Activated CD4-positive, alpha-beta T cell treated with anti-CD3 and anti-CD28 coated beads for 36 hours (primary cell): ENCODE results near the gene PTPRJ. TPM values are rescaled to one million over a fixed set of nuclear protein-coding genes. Genes with fewer than 3 reads are reported as not detected.
"Not testable (repeated sequence)": the region's sequence is repeated elsewhere in the genome, so short reads cannot be mapped to it uniquely, and the experiment has no call there.

Source experiments
- ATAC-seq: fragments of 200-7000 bp; cut with Tn5 transposase; one replicate; pipeline ENCODE4 v1.10.0; 2021; ENCODE audit warnings: mild to moderate bottlenecking, moderate library complexity
- CTCF ChIA-PET: fragments of 350-600 bp; sonication (Branson Sonifier 250); formaldehyde crosslinking; loops from one replicate; lab custom pipeline; 2021; ENCODE audit warnings: antibody characterized with exemption; lab: Charles Lee
- POLR2A ChIA-PET: fragments of 350-600 bp; sonication (Branson Sonifier 250); formaldehyde crosslinking; loops from one replicate; lab custom pipeline; 2021; ENCODE audit warnings: antibody characterized with exemption, inconsistent platforms; lab: Charles Lee
- DNase-seq: peaks from one replicate; pipeline ENCODE4 v3.0.0-alpha.2; 2020
- H3K27ac Mint-ChIP-seq: one replicate; pipeline ENCODE4 v1.8.0; 2021; ENCODE audit warnings: mixed read lengths
- H3K27me3 Mint-ChIP-seq: one replicate; pipeline ENCODE4 v1.8.0; 2021; ENCODE audit warnings: mixed read lengths
- H3K36me3 Mint-ChIP-seq: one replicate; pipeline ENCODE4 v1.8.0; 2021; ENCODE audit warnings: low read depth, mixed read lengths
- H3K4me1 Mint-ChIP-seq: one replicate; pipeline ENCODE4 v1.8.0; 2021; ENCODE audit warnings: mixed read lengths
- H3K4me3 Mint-ChIP-seq: one replicate; pipeline ENCODE4 v1.8.0; 2021; ENCODE audit warnings: mild to moderate bottlenecking, moderate library complexity, mixed read lengths
- H3K9me3 Mint-ChIP-seq: one replicate; pipeline ENCODE4 v1.8.0; 2021; ENCODE audit warnings: low read depth, mixed read lengths
- intact Hi-C, 2 experiments: fragments of 100-400 bp; cut with DNase I in 1 of 2; cut with micrococcal nuclease in 1 of 2; formaldehyde crosslinking; loops; one replicate each; pipeline versions ENCODE4 v1.14.2 to v1.15.1; 2022 to 2024; cut with DNase I, micrococcal nuclease
- total RNA-seq, 2 experiments: library from RNA; stranded (reverse); gene quantifications; one replicate each; pipeline ENCODE4 v1.2.3, GENCODE V29; 2021

PTPRJ gene
- total RNA-seq, 2 experiments from 2014 or later: 20.8 to 21.3 TPM

GRCh38 chr11:48018528-48019216 is 38.3 kb downstream of the PTPRJ start:
- DNase-seq (peak; percentile 40), ATAC-seq (no peak)
- intact Hi-C loops: no loop called here
- Mint-ChIP-seq H3K4me3 (no peak overlapping the region), H3K36me3 (peaks cover 11% of the 10 kb centered on the region), H3K27ac (peak overlapping the region; percentile 76), H3K27me3 (no peaks in the 10 kb centered on the region), H3K4me1 (peaks cover 84% of the 10 kb centered on the region), H3K9me3 (no peaks in the 10 kb centered on the region)
- CTCF ChIA-PET: interaction anchor here (0.6 to 2.9 kb wide), 9 partner anchors 9 to 100 kb away, joined by 3 to 13 read pairs (median 4); no protein-coding TSS in a partner anchor
- POLR2A ChIA-PET: interaction anchor here (0.6 to 1.0 kb wide), 3 partner anchors 10 to 37 kb away, joined by 3 to 4 read pairs (median 4); no protein-coding TSS in a partner anchor

- ATAC-seq: peak; percentile 66
- Mint-ChIP-seq H3K4me3 (peak overlapping the region; percentile 13), H3K36me3 (peaks cover 13% of the 10 kb centered on the region), H3K9me3 (no peaks in the 10 kb centered on the region), H3K4me1 (peaks cover 79% of the 10 kb centered on the region), H3K27ac (peak overlapping the region; percentile 76), H3K27me3 (no peaks in the 10 kb centered on the region)
- ChIA-PET CTCF (interaction anchor here (0.9 to 2.9 kb wide), 4 partner anchors 13 to 84 kb away, joined by 3 to 13 read pairs (median 7); no protein-coding TSS in a partner anchor), POLR2A (interaction anchor here (0.6 kb wide), 1 partner anchor 33 kb away, joined by 4 read pairs; no protein-coding TSS in a partner anchor)
- intact Hi-C loops: no loop called here
- peak; percentile 52 for DNase-seq
Measured at GRCh38 chr11:48019217-48019584, 38.8 kb downstream of the PTPRJ start.

GRCh38 chr11:48019595-48019994 is 39.2 kb downstream of the PTPRJ start:
- intact Hi-C loops: no loop called here
- DNase-seq (no peak), ATAC-seq (no peak)
- peak overlapping the region; percentile 13 for H3K4me3 Mint-ChIP-seq
- H3K36me3 Mint-ChIP-seq: peaks cover 13% of the 10 kb centered on the region
- peaks cover 78% of the 10 kb centered on the region for H3K4me1 Mint-ChIP-seq
- ChIA-PET POLR2A (interaction anchor here (0.5 to 0.6 kb wide), 2 partner anchors 34 to 37 kb away, joined by 4 to 7 read pairs; no protein-coding TSS in a partner anchor), CTCF (interaction anchor here (1.0 to 2.9 kb wide), 5 partner anchors 10 to 154 kb away, joined by 3 to 13 read pairs (median 6); no protein-coding TSS in a partner anchor)
- H3K27ac Mint-ChIP-seq: peak overlapping the region; percentile 76
- no peaks in the 10 kb centered on the region for H3K27me3 Mint-ChIP-seq
- H3K9me3 Mint-ChIP-seq: no peaks in the 10 kb centered on the region

- peak overlapping the region; percentile 13 for H3K4me3 Mint-ChIP-seq
- ChIA-PET POLR2A (interaction anchor here (0.5 to 0.8 kb wide), 2 partner anchors 36 to 38 kb away, joined by 3 to 7 read pairs; no protein-coding TSS in a partner anchor), CTCF (interaction anchor here (0.6 to 2.9 kb wide), 7 partner anchors 11 to 346 kb away, joined by 3 to 13 read pairs (median 4); no protein-coding TSS in a partner anchor)
- ATAC-seq: peak; percentile 59
- DNase-seq: peak; percentile 59
- peaks cover 13% of the 10 kb centered on the region for H3K36me3 Mint-ChIP-seq
- intact Hi-C loops: loop anchor here (1.0 to 2.0 kb wide), 4 partner anchors 11 to 89 kb away; no protein-coding TSS in a partner anchor
- no peaks in the 10 kb centered on the region for H3K9me3 Mint-ChIP-seq
- H3K27me3 Mint-ChIP-seq: no peaks in the 10 kb centered on the region
- H3K27ac Mint-ChIP-seq: peak overlapping the region; percentile 76
- H3K4me1 Mint-ChIP-seq: peaks cover 72% of the 10 kb centered on the region
Measured at GRCh38 chr11:48020092-48020755, 39.9 kb downstream of the PTPRJ start.

GRCh38 chr11:48021201-48021820 is 41.0 kb downstream of the PTPRJ start:
- H3K4me3 Mint-ChIP-seq, H3K9me3 Mint-ChIP-seq, ATAC-seq, POLR2A ChIA-PET, DNase-seq, H3K27ac Mint-ChIP-seq, H3K27me3 Mint-ChIP-seq: not testable (repeated sequence)
- Mint-ChIP-seq H3K4me1 (peaks cover 69% of the 10 kb centered on the region), H3K36me3 (peaks cover 15% of the 10 kb centered on the region)
- CTCF ChIA-PET: interaction anchor here (2.6 kb wide), 1 partner anchor 13 kb away, joined by 11 read pairs; no protein-coding TSS in a partner anchor
- intact Hi-C loops: loop anchor here in 1 of 2 experiments (2.0 kb wide), 1 partner anchor 15 kb away; no protein-coding TSS in a partner anchor

- H3K36me3 Mint-ChIP-seq: peaks cover 15% of the 10 kb centered on the region
- H3K27me3 Mint-ChIP-seq: no peaks in the 10 kb centered on the region
- intact Hi-C loops: loop anchor here in 1 of 2 experiments (2.0 kb wide), 1 partner anchor 20 kb away; no protein-coding TSS in a partner anchor
- H3K9me3 Mint-ChIP-seq: no peaks in the 10 kb centered on the region
- H3K27ac Mint-ChIP-seq: peak overlapping the region; percentile 16
- DNase-seq (no peak), ATAC-seq (no peak)
- peaks cover 57% of the 10 kb centered on the region for H3K4me1 Mint-ChIP-seq
- CTCF ChIA-PET: no interaction called here
- H3K4me3 Mint-ChIP-seq: no peak overlapping the region
- POLR2A ChIA-PET: no interaction called here
Measured at GRCh38 chr11:48022445-48022844, 42.1 kb downstream of the PTPRJ start.

GRCh38 chr11:48023608-48024007 is 43.2 kb downstream of the PTPRJ start:
- peaks cover 15% of the 10 kb centered on the region for H3K36me3 Mint-ChIP-seq
- H3K27me3 Mint-ChIP-seq, H3K27ac Mint-ChIP-seq, H3K4me3 Mint-ChIP-seq, DNase-seq, CTCF ChIA-PET, H3K9me3 Mint-ChIP-seq, ATAC-seq, POLR2A ChIA-PET: not testable (repeated sequence)
- intact Hi-C loops: loop anchor here in 1 of 2 experiments (2.0 kb wide), 2 partner anchors 19 to 25 kb away; no protein-coding TSS in a partner anchor
- H3K4me1 Mint-ChIP-seq: peaks cover 46% of the 10 kb centered on the region

- H3K27me3 Mint-ChIP-seq: no peaks in the 10 kb centered on the region
- peaks cover 46% of the 10 kb centered on the region for H3K4me1 Mint-ChIP-seq
- no peak overlapping the region for H3K27ac Mint-ChIP-seq
- H3K9me3 Mint-ChIP-seq: no peaks in the 10 kb centered on the region
- ChIA-PET CTCF (interaction anchor here (1.1 to 1.2 kb wide), 2 partner anchors 9 to 89 kb away, joined by 3 to 5 read pairs; no protein-coding TSS in a partner anchor), POLR2A (no interaction called here)
- H3K36me3 Mint-ChIP-seq: peaks cover 15% of the 10 kb centered on the region
- no peak for DNase-seq
- H3K4me3 Mint-ChIP-seq: no peak overlapping the region
- intact Hi-C loops: loop anchor here in 1 of 2 experiments (2.0 kb wide), 1 partner anchor 24 kb away; no protein-coding TSS in a partner anchor
- ATAC-seq: no peak
Measured at GRCh38 chr11:48024635-48025071, 44.3 kb downstream of the PTPRJ start.

- peaks cover 46% of the 10 kb centered on the region for H3K4me1 Mint-ChIP-seq
- ATAC-seq: no peak
- CTCF ChIA-PET: interaction anchor here (1.1 to 1.2 kb wide), 2 partner anchors 8 to 90 kb away, joined by 3 to 5 read pairs; no protein-coding TSS in a partner anchor
- intact Hi-C loops: loop anchor here in 1 of 2 experiments (2.0 kb wide), 1 partner anchor 23 kb away; no protein-coding TSS in a partner anchor
- H3K4me3 Mint-ChIP-seq: no peak overlapping the region
- H3K27ac Mint-ChIP-seq: peak overlapping the region; percentile 18
- POLR2A ChIA-PET: no interaction called here
- H3K9me3 Mint-ChIP-seq: no peaks in the 10 kb centered on the region
- DNase-seq: no peak
- peaks cover 10% of the 10 kb centered on the region for H3K36me3 Mint-ChIP-seq
- H3K27me3 Mint-ChIP-seq: no peaks in the 10 kb centered on the region
Measured at GRCh38 chr11:48025293-48025983, 45.1 kb downstream of the PTPRJ start.

- ChIA-PET CTCF (no interaction called here), POLR2A (no interaction called here)
- H3K36me3 Mint-ChIP-seq: peaks cover 10% of the 10 kb centered on the region
Measured at GRCh38 chr11:48025984-48026340, 45.6 kb downstream of the PTPRJ start.

More at GRCh38 chr11:48025984-48026340, 45.6 kb downstream of the PTPRJ start:
- H3K4me1 Mint-ChIP-seq: peaks cover 45% of the 10 kb centered on the region
- H3K4me3 Mint-ChIP-seq: no peak overlapping the region
- intact Hi-C loops: loop anchor here in 1 of 2 experiments (2.0 kb wide), 1 partner anchor 23 kb away; no protein-coding TSS in a partner anchor
- H3K9me3 Mint-ChIP-seq: no peaks in the 10 kb centered on the region
- DNase-seq (no peak), ATAC-seq (peak; percentile 52)
- H3K27me3 Mint-ChIP-seq: no peaks in the 10 kb centered on the region
- H3K27ac Mint-ChIP-seq: peak overlapping the region; percentile 18
